Adrenal gland (tissue), 12 donors: ENCODE results near the gene SLC24A4. TPM values are rescaled to one million over a fixed set of nuclear protein-coding genes. Genes with fewer than 3 reads are reported as not detected.

Experiments
- DNase-seq, 7 donors: peaks; one replicate each; pipeline ENCODE4 v3.0.0-alpha.2; 2019 to 2020
- H3K27ac ChIP-seq, 5 donors: fragments of 200-600 bp; sonication (generic) in 4 of 5; 1 replicate in 3 of 5; 2 replicates in 2 of 5; pipeline versions ENCODE4 v1.5.1 to v1.8.0; 2016 to 2020; ENCODE audit warnings: mild to moderate bottlenecking in 1 of 5
- H3K27me3 ChIP-seq: fragments of 200-600 bp; 2 replicates; pipeline ENCODE4 v1.8.0; 2021
- H3K36me3 ChIP-seq, 2 donors: fragments of 200-600 bp; replicated peaks in 1 of 2; 1 replicate in 1 of 2; 2 replicates in 1 of 2; pipeline versions ENCODE4 v1.5.1 to v1.8.0; 2018 to 2022
- H3K4me1 ChIP-seq, 2 donors: fragments of 200-600 bp; replicated peaks in 1 of 2; 1 replicate in 1 of 2; 2 replicates in 1 of 2; pipeline versions ENCODE4 v1.5.1 to v1.8.0; 2018 to 2021
- H3K4me3 ChIP-seq, 4 donors: fragments of 200-600 bp; sonication (generic) in 3 of 4; one replicate each; pipeline ENCODE4 v1.5.1; 2016 to 2018
- H3K9me3 ChIP-seq, 3 donors: fragments of 200-600 bp; sonication (generic) in 1 of 3; replicated peaks in 1 of 3; 1 replicate in 2 of 3; 2 replicates in 1 of 3; pipeline versions ENCODE4 v1.5.1 to v1.8.0; 2016 to 2021
- CTCF ChIP-seq, 6 experiments: fragments of 450-650 bp in 4 of 6; fragments of 200-600 bp in 2 of 6; sonication (generic) in 1 of 6; IDR thresholded peaks; 1 replicate in 5 of 6; 2 replicates in 1 of 6; pipeline versions ENCODE4 v1.5.1 to v1.8.0; 2016 to 2021; ENCODE audit warnings: antibody characterized with exemption in 6 of 6, mild to moderate bottlenecking in 2 of 6, moderate library complexity in 1 of 6
- POLR2A ChIP-seq, 2 donors: fragments of 450-650 bp; IDR thresholded peaks; one replicate each; pipeline ENCODE4 v1.6.1; 2017; ENCODE audit warnings: antibody characterized with exemption in 2 of 2, mild to moderate bottlenecking in 2 of 2, moderate library complexity in 1 of 2
- WGBS, 4 donors: extraction: QIAGEN DNeasy Blood & Tissue Kit in 2 of 4; methylation state at CpG; one replicate each; pipeline versions ENCODE4 v1.1.5 to v1.1.7; 2013 to 2017; 5-methylcytosine and 5-hydroxymethylcytosine counted together
- intact Hi-C, 2 donors: fragments of 100-400 bp; cut with DNase I; formaldehyde crosslinking; loops; one replicate each; pipeline versions ENCODE4 v1.14.1 to v1.15.0; 2022 to 2023
- polyA plus RNA-seq, 3 donors: library from polyadenylated mRNA; stranded (reverse); fragments of 200-250 nt in 2 of 3; fragments of 350-450 nt in 1 of 3; fragmentation: Illumina TruSeq in 1 of 3; extraction: RNeasy Lipid Tissue Mini Kit (QIAGEN cat#74804) in 1 of 3; gene quantifications; one replicate each; pipeline ENCODE4 v1.2.3, GENCODE V29; 2013 to 2014
- total RNA-seq, 9 donors: library from RNA; depleted of rRNA in 4 of 9; stranded (reverse); fragments of >200 nt in 4 of 9; fragments of 120-200 nt in 1 of 9; fragmentation: NEBNext Ultra II Directional in 1 of 9; extraction: Animal tissue kit (Norgen Biotek cat#: 25700) in 1 of 9; gene quantifications; one replicate each; pipeline versions ENCODE4 v1.1.0 to v1.2.4, GENCODE V29; 2013 to 2023
- donor health status: healthy with polysubstance abuse.
- donor health status: Bipolar disorder and iron deficiency.
- donor health status: DM: yes; HTN: yes; CAD: no.
- donor health status: DM: no; HTN: no; CAD: no.
- donor health status: DM: no; HTN: no; CAD: no.
- donor health status: DM: yes; HTN: yes; CAD: no.

The SLC24A4 gene
- total and polyA plus RNA-seq, 12 donors = 0.09 to 1.9 (median 0.52) TPM

DNA sequence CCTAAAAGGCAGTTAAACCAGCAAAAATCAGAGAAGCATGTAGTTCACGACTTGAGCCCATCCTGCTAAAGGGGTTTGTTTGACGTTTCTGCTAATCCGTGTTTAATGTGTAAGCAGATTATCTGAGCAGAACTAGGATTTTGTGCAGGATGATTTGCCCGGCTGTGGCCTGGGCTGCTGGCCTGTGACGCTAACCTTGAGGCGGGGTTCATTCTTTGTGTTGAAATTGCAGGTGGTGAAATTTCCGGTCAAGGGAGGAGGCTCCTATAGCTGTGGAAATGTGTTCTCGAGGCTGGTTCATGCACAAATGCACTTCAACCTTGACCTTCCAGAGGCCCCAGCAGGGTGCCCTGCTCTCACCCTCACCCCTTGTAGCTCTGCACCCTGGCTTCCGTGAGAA lies 63.7 kb downstream of the SLC24A4 start:
- peak in 3 of 7 donors; percentile 36 to 54 (median 54) for DNase-seq
- Histone ChIP-seq H3K9me3 (no peaks in the 10 kb centered on the region), H3K27me3 (no peaks in the 10 kb centered on the region), H3K4me1 (no peaks in the 10 kb centered on the region), H3K36me3 (no peaks in the 10 kb centered on the region), H3K4me3 (no peak overlapping the region), H3K27ac (no peak overlapping the region)
- intact Hi-C loops = no loop called here
- WGBS, 4 donors = 42 to 57% (median 49%) methylated on average over 9 of the region's 9 CpGs
- TF ChIP-seq CTCF (IDR thresholded peaks at IDR 0.05) (no peak), POLR2A (IDR thresholded peaks at IDR 0.05) (no peak)

GRCh38 chr14:92387578-92387977 lies 64.6 kb downstream of the SLC24A4 start:
- no peaks in the 10 kb centered on the region for H3K9me3 ChIP-seq
- intact Hi-C loops = no loop called here
- WGBS, 4 donors = 91 to 100% (median 96%) methylated on average over 1 of the region's 1 CpG
- no peaks in the 10 kb centered on the region for H3K36me3 ChIP-seq
- no peak overlapping the region for H3K27ac ChIP-seq
- no peak overlapping the region for H3K4me3 ChIP-seq
- DNase-seq = no peak
- H3K27me3 ChIP-seq = no peaks in the 10 kb centered on the region
- TF ChIP-seq CTCF (IDR thresholded peaks at IDR 0.05) (no peak), POLR2A (IDR thresholded peaks at IDR 0.05) (no peak)
- no peaks in the 10 kb centered on the region for H3K4me1 ChIP-seq

DNA sequence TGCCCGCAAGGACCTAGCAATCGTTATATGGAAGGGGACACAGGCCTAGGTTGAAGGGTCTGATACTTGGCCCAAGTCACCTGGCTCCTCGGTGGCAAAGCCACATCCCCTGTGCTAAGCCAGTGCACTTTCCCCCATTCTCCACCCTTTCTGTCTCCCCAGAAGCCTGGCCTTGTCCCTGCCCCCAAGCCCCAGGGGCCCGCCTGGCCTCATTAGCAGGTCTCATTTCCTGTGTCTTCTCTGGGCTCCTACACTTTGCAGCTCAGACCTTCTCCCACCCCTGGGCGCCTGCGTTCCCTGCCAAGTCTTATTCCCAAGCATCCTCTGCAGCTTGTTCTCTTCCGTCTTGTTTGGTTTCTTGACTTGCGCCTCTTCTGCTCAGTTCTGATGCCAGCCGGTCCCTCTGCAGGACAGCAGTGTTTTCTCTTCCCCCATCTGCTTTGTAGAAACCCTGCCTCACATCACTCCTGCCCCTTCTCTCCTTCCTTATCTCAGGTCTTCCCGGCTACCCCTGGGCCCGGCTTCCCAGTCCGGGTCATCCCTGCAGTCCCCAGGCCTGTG lies 66.7 kb downstream of the SLC24A4 start:
- TF ChIP-seq CTCF (IDR thresholded peaks at IDR 0.05) (no peak), POLR2A (IDR thresholded peaks at IDR 0.05) (no peak)
- DNase-seq = no peak
- no peaks in the 10 kb centered on the region for H3K36me3 ChIP-seq
- H3K9me3 ChIP-seq = no peaks in the 10 kb centered on the region
- intact Hi-C loops = no loop called here
- H3K27me3 ChIP-seq = no peaks in the 10 kb centered on the region
- WGBS, 4 donors = 72 to 85% (median 79%) methylated on average over 11 to 12 of the region's 12 CpGs
- no peaks in the 10 kb centered on the region for H3K4me1 ChIP-seq
- H3K4me3 ChIP-seq = no peak overlapping the region
- no peak overlapping the region for H3K27ac ChIP-seq

DNA sequence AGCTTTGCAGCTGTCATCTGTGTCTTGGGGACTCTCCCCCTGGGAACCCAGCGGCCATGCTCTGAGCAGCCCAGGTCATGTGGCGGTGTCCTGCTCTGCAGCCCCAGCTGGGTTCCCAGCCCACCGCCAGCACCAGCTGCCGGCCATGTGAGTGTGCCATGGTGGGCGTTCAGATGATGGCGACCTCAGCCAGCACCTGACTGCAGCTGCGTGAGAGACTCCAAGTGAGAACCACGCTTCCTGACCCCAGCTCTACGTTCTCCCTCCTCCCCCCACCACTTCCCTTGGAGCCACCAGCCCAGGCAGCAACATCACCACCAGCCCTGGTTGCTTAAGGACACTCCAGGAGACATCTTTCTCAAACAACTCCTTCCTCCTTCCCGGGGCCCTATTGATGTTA lies 68.8 kb downstream of the SLC24A4 start:
- DNase-seq = no peak
- TF ChIP-seq CTCF (IDR thresholded peaks at IDR 0.05) = no peak
- TF ChIP-seq POLR2A (IDR thresholded peaks at IDR 0.05) = no peak
- H3K4me1 ChIP-seq = no peaks in the 10 kb centered on the region
- no peaks in the 10 kb centered on the region for H3K36me3 ChIP-seq
- 70 to 82% (median 79%) methylated on average over 6 to 10 of the region's 10 CpGs for WGBS, 4 donors
- no peak overlapping the region for H3K27ac ChIP-seq
- intact Hi-C loops = no loop called here
- H3K27me3 ChIP-seq = no peaks in the 10 kb centered on the region
- no peak overlapping the region for H3K4me3 ChIP-seq
- no peaks in the 10 kb centered on the region for H3K9me3 ChIP-seq
